ENCODE results near the gene DPRX. TPM values are rescaled to one million over a fixed set of nuclear protein-coding genes. Genes with fewer than 3 reads are reported as not detected.
"Not testable (repeated sequence)": the region's sequence is repeated elsewhere in the genome, so short reads cannot be mapped to it uniquely, and the experiment has no call there.

DPRX gene
- total RNA-seq, 1 donor from 2014 or later = not detected

DNA sequence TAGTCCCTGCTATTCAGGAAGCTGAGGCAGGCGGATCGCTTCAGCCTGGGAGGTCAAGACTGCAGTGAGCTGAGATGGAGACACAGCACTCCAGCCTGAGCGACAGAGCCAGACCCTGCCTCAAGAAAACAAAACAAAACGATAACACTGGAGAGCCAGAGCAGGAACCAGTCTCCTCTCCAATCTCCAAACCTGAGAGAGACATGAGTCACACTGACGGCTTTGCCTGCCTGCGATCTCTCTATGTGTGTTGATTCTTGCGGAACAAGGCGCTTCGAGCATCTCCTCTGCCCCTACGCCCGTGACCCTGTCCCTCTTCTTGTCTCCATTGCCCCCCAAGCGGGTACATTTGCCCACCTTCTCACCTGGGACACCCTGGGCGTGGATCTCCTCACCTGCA, 15.6 kb downstream of the DPRX start:
- no peak for ATAC-seq

DNA sequence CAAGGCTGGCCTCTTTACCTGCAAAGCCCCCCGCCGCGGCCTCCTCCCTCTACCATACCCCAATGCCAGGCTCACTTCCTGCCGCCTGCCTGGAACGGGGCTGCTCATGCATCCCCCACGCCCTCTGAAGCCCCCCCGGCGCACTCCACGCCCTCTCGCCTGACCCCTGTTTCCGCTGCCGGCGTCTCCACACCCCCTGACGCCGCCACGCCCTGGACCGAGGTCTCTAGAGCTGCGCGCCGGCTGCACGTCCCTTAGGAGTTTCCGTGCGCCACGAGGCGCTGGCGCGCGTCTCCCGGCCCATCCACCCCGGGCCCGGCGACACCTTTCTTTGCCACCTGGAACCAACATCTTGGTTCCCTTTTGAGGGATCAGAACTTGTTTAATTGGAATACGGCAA, 16.0 kb downstream of the DPRX start:
- no peak for ATAC-seq

DNA sequence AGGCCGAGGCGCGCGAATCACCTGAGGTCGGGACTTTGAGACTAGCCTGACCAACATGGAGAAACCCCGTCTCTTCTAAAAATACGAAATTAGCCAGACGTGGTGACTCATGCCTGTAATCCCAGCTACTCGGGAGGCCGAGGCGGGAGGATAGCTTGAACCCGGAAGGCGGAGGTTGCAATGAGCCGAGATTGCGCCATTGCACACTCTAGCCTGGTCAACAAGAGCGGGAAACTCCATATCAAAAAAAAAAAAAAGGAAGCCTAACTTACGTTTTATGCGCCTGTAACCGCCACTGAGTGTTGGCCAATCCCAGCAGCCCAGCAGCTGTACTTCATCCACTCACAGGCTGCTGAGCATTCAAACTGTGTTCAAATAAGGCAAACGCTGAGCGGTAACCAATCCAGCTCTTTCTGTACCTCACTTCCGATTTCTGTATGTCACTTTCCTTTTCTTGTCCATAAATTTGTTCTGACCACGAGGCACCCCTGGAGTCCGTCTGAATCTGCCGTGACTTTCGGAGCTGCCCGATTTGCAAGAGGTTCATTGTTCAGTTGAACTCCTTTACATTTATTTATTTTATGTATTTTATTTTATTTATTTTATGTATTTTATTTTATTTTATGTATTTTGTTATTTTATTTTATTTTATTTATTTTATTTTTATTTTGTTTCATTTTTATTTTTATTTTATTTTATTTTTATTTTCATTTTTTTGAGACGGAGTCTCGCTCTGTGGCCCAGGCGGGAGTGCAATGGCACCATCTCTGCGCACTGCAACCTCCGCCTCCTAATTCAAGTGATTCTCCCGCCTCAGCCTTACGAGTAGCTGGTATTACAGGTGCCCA, 18.2 kb downstream of the DPRX start:
- no peak for ATAC-seq

DNA sequence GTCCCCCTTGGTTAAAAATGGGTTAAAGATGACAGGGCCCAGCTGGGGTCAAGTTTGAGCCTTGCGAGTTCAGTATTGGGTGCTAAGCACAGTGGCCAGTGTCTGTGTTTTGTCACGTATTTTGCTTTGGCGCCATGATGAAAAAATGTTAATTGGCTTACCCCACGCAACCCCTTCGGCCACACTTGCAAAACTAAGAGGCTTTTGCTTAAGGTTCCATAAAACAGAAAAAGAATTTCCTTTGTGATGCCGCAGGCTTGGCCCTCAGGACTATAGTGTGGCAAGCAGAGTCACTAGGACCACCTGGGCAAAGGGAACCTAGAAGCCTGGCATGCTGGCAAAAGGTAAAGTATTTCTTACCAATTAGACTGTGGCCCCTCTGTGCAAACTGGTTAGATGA, 20.7 kb downstream of the DPRX start:
- no peak for ATAC-seq

DNA sequence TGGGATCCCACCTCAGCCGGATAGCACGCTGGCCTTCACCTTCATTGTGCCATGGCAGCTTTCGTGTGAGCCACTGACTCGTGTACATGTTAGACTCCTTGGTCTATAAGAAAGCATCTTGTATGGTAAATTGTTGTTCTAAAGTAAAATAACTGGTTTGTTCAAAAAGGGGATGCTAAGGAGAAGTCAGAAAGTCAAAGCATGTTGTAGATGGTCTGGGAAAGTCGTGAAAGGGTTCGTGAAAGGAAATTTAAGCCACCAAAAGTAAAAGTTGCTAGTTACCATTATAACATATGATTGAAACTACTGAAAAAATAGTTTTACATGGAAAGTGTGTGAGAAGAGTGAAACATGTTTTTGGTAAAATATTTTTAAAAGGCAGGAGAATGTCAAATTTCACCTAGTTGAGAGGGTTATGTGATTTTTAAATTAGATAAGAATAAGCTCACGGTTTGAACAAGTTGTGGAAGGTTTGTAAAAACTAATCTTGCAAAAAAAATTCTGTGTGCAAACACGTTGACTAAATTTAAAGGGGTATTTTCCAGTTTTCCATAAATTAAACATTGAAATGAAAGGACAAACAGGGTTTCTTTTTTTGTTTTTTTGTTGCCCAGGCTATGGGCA, 23.4 kb downstream of the DPRX start:
- ATAC-seq = no peak

DNA sequence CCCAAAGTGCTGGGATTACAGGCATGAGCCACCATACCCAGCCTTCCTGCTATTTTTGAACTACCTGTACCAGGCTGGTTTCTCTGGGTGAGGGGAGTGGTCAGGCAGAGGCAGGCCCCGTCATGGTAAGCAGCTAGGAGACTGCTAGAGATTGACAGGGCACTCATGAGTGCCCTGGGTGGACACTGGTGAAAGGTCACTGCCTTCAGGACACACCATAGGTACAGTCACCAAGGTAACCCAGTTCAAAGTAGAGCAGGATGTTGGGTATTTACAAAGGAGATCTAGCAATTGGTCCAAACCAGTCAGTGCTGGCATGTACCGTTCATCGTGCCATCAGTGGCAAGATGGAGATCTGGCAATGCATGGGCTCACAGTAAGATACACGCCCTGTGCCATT, 25.5 kb downstream of the DPRX start:
- no peak for ATAC-seq

DNA sequence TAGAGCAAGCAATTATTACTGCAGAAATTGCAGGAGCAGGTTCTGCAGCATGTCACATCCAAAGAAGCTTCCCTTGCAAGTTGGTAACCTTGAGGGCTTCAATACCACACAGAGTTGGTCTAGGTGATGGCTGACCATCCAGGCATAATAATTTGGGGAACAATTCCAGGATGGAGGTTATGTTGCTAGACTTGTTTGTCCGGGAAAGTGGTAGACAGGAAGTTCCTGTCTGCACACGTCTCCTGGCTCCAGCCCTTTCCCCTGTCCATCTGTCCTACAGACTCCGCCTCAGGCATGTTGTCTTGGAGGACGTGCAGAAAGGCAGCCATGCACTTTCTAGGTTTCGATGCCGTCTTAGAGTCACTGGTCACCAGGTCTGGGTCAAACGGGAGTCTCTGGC, 26.0 kb downstream of the DPRX start:
- ATAC-seq = no peak

DNA sequence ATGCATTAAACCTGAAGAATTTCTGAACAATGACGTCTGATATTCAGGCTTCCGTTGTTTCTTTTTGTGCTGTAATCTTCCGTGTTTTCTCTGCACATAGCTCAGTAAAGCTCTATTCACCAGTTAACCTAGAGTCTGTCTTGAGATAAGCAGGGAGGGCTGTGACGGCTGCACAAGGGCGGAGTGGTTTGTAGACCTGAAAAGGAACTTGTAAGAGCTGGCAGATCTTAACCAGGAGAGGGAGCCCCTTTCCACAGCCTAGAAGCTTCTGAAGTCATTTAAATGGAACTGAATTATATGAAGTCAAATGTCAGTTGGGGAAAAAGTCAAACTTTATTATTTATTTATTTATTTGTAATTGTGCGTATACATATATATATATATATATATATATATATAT, 27.5 kb downstream of the DPRX start:
- ATAC-seq = no peak

DNA sequence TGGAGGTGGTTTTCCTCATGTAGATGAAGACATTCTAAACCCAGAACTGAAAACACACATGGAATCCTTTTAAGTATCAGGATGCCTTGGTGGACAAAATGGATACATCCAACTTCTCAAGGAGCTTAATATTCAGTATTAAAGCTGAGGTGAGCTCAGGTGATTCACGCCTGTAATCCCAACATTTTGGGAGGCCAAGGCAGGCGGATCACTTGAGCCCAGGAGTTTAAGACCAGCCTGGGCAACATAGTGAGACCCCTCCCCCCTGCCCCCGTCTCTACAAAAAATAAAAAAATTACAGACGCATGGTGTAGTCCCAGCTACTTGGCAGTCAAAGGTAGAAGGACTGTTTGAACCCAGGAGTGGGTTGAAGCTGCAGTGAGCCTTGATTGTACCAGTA, 28.8 kb downstream of the DPRX start:
- ATAC-seq = no peak

DNA sequence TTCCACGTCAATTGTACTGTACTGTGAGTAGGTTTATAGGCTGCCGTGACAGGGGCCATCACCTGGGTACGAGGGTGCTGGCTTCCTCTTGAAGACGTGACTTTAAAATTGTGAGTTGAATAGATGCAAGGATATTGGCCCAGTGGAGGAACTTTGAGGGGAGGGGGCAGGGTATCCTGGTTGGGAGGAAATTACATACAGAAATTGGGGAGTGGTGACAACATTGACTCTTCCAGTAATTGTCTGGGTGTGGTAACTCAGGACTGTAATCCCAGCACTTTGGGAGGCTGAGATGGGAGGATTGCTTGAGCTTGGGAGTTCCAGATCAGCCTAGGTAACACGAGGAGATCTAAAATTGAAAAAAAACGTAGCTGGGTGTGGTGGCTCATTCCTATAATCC, 30.4 kb downstream of the DPRX start:
- ATAC-seq = no peak

DNA sequence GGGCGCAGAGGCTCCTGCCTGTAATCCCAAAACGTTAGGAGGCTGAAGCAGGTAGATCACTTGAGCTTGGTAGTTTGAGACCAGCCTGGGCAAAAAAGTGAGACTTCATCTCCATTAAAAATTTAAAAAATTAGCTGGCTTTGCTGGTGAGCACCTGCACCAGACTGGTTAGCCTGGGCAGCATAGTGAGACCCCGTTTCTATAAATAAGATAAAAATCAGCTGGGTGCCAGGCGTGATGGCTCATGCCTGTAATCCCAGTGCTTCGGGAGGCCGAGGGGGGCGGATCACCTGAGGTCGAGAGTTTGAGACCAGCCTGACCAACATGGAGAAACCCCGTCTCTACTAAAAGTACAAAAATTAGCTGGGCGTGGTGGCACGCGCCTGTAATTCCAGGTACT, 32.4 kb downstream of the DPRX start:
- ATAC-seq = no peak

DNA sequence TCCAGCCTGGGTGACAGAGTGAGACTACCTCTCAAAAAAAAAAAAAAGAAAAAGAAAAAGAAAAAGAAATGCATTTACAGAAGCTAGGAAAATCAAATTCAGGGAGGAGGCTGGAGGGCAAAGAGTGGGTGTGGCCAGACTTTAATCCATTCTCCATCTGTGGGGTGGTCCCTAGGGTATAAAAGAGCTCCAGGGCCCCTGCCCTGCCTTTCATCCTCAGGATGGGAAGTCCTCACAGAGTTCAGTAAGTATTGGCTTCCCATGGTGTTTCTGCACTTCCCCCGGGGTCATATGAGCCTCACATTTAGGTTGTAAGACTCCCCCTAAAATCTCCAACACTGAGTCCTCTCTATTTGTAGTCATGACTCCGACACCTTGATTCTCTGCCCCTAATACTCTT, 33.0 kb downstream of the DPRX start:
- ATAC-seq = no peak

DNA sequence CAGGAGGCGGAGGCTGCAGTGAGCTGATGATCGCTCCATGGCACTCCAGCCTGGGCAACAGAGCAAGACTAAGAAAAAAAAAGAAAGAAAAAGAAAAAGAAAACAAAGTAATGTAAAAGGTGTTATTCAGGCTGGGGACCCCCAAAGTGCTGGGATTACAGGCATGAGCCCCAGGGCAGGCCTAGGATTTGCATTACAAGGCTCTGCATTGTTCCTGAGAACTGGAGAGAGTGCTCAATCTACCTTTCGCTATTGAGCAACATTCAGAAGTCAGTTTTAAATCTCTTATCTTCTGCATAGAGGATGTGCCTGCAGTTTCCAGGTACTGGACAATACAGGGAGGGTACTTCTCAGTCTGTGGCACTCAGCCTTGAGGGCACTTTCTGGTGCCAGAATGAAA, 34.5 kb downstream of the DPRX start:
- ATAC-seq = not testable (repeated sequence)

DNA sequence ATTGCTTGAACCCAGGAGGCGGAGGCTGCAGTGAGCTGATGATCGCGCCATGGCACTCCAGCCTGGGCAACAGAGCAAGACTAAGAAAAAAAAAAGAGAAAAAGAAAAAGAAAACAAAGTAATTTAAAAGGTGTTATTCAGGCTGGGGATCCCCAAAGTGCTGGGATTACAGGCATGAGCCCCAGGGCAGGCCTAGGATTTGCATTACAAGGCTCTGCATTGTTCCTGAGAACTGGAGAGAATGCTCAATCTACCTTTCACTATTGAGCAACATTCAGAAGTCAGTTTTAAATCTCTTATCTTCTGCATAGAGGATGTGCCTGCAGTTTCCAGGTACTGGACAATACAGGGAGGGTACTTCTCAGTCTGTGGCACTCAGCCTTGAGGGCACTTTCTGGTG, 37.0 kb downstream of the DPRX start:
- not testable (repeated sequence) for ATAC-seq

DNA sequence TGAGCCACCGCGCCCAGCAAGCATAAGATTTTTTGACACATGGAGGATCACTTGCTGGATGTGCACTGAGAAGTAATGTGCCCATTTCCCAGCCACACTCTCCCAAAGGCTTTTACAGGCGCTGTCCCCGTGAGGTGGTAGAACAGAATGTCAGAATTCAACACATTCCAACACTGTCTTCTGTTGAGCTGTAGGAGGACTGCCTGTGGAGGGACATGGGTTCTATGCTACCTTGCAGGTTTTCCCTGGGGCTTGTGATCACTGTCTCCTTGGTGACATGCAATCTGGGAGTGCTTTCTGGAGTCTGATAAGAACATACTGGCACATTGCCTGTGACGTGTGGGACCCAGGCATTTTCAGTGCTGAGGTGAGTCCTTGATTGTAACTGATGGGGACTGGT, 38.5 kb downstream of the DPRX start:
- no peak for ATAC-seq

DNA sequence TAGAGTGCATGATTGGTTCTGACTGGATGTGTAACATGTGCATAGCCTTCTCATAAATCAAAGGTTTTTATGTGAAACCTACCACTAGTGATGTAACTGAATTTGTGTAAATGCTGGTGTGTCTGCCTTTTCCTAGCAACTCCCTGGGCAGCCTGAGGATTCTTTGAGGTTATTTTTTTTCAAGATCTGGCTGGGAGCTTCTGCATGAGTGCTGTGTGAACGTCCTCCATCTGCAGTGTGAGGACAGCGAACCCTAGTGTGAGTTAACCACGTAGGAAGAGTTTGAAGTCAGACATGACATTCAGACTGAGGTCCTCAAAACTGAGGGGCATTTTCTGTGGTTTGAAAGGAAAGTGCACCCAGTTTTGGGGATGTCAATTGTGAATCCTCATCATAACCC, 39.9 kb downstream of the DPRX start:
- no peak for ATAC-seq

Other genes starting within 250 kb of the DPRX start
- gene ZNF765, start 236.8 kb upstream of the DPRX start, total RNA-seq = 5.3 TPM
- 4.5 TPM for gene ZNF761, start 200.0 kb upstream of the DPRX start, total RNA-seq
- gene ZNF813, start 164.3 kb upstream of the DPRX start, total RNA-seq = 1.9 TPM
- 4.6 TPM for gene ZNF331, start 93.9 kb upstream of the DPRX start, total RNA-seq
- 0.12 TPM for gene NLRP12, start 192.3 kb downstream of the DPRX start, total RNA-seq
- 6.9 TPM for gene MYADM, start 235.9 kb downstream of the DPRX start, total RNA-seq

Data from esophagus mucosa (tissue), 1 donor.